Astrocyte (in vitro differentiated cells and primary cell): ENCODE measurements around the gene RAD51B. TPM values are rescaled to one million over a fixed set of nuclear protein-coding genes. Genes with fewer than 3 reads are reported as not detected.
A peak's percentile ranks its signal among the peaks of the same experiment; 100 is the strongest.

Experiments used
- DNase-seq: peaks from one replicate; pipeline ENCODE4 v3.0.0-alpha.2; 2010; ENCODE audit warnings: low read depth
- FAIRE-seq: peaks from 2 replicates; lab custom pipeline; 2011; peaks lifted over from hg19 to GRCh38; lab: Jason Lieb, UNC
- H2AFZ ChIP-seq: 2 replicates; pipeline ENCODE4 v1.6.0; 2012; ENCODE audit warnings: low read depth, low read length, inconsistent platforms
- H3K27ac ChIP-seq: 2 replicates; pipeline ENCODE4 v1.5.1; 2011; ENCODE audit warnings: low read depth, low read length, inconsistent platforms
- H3K27me3 ChIP-seq: 2 replicates; pipeline ENCODE4 v1.6.0; 2011; ENCODE audit warnings: low read length, inconsistent platforms; ENCODE audit not compliant: insufficient read depth
- H3K36me3 ChIP-seq: 2 replicates; pipeline ENCODE4 v1.5.1; 2011; ENCODE audit warnings: low read length, inconsistent platforms; ENCODE audit not compliant: insufficient read depth
- H3K4me1 ChIP-seq: 2 replicates; pipeline ENCODE4 v1.5.1; 2011; ENCODE audit warnings: low read length, inconsistent platforms; ENCODE audit not compliant: insufficient read depth
- H3K4me2 ChIP-seq: 2 replicates; pipeline ENCODE4 v1.6.0; 2012; ENCODE audit warnings: low read length, inconsistent platforms
- H3K4me3 ChIP-seq: 2 replicates; pipeline ENCODE4 v1.5.1; 2011; ENCODE audit warnings: low read depth, mild to moderate bottlenecking, low read length, inconsistent platforms; ENCODE audit not compliant: insufficient read depth
- H3K79me2 ChIP-seq: 2 replicates; pipeline ENCODE4 v1.6.0; 2012; ENCODE audit warnings: mild to moderate bottlenecking, low read length, inconsistent platforms; ENCODE audit not compliant: insufficient read depth
- H3K9ac ChIP-seq: 2 replicates; pipeline ENCODE4 v1.6.0; 2012; ENCODE audit warnings: mild to moderate bottlenecking, low read length, inconsistent platforms
- H3K9me3 ChIP-seq: 2 replicates; pipeline ENCODE4 v1.5.1; 2012; ENCODE audit warnings: low read depth, mild to moderate bottlenecking, low read length, inconsistent platforms; ENCODE audit not compliant: insufficient read depth
- H4K20me1 ChIP-seq: 2 replicates; pipeline ENCODE4 v1.6.0; 2012; ENCODE audit warnings: low read length, inconsistent platforms; ENCODE audit not compliant: insufficient read depth
- H3K27ac Mint-ChIP-seq: one replicate; pipeline ENCODE4 v1.8.0; 2021; ENCODE audit warnings: mild to moderate bottlenecking, mixed read lengths; ENCODE audit not compliant: unreplicated experiment
- H3K27me3 Mint-ChIP-seq: one replicate; pipeline ENCODE4 v1.8.0; 2021; ENCODE audit warnings: low read depth, mixed read lengths; ENCODE audit not compliant: unreplicated experiment
- H3K36me3 Mint-ChIP-seq: one replicate; pipeline ENCODE4 v1.8.0; 2021; ENCODE audit warnings: low read depth, mixed read lengths; ENCODE audit not compliant: unreplicated experiment
- H3K4me1 Mint-ChIP-seq: one replicate; pipeline ENCODE4 v1.8.0; 2021; ENCODE audit warnings: low read depth, mixed read lengths; ENCODE audit not compliant: unreplicated experiment
- H3K4me3 Mint-ChIP-seq: one replicate; pipeline ENCODE4 v1.8.0; 2021; ENCODE audit warnings: mild to moderate bottlenecking, moderate library complexity, mixed read lengths; ENCODE audit not compliant: unreplicated experiment
- H3K9me3 Mint-ChIP-seq: one replicate; pipeline ENCODE4 v1.8.0; 2021; ENCODE audit warnings: mild to moderate bottlenecking, mixed read lengths; ENCODE audit not compliant: unreplicated experiment
- EZH2 ChIP-seq: IDR thresholded peaks from 2 replicates; pipeline ENCODE4 v1.6.1; 2012; ENCODE audit warnings: mild to moderate bottlenecking, low read length, inconsistent platforms; ENCODE audit not compliant: insufficient read depth
- total RNA-seq: library from RNA; stranded (reverse); gene quantifications from 2 replicates; pipeline ENCODE4 v1.2.1, GENCODE V29; 2021
- TF ChIP-seq, protein P1 (sequence below): IDR thresholded peaks from 2 replicates; pipeline ENCODE4 v1.5.1; 2011; ENCODE audit warnings: low read depth, mild to moderate bottlenecking, inconsistent platforms, low read length, moderate library complexity; ENCODE audit not compliant: insufficient read depth

The RAD51B gene
- total RNA-seq, 1 donor from 2014 or later: 10.8 TPM

DNA sequence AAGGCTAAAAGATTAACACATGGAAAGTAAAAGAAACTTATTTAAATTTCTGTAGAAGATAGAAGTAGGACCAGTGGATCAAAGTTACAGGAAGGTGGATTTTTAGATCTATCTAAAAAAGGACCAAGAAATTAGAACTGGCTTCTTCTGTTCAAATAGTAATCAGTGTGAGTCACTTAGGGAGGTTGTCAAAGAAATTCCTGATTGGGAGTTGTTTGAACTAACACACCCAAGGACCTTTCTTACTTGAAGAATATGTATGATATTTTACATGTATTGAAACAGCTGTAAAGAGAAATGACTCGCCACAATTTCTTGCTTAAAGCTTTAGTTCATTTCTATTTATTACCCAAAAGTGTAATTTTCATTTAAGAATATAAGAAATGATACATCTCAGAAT is 256.9 kb downstream of the RAD51B start:
- Mint-ChIP-seq H3K9me3 (peaks cover 10% of the 10 kb centered on the region), H3K4me3 (no peak overlapping the region), H3K27ac (no peak overlapping the region), H3K27me3 (no peaks in the 10 kb centered on the region), H3K36me3 (peaks cover 3% of the 10 kb centered on the region), H3K4me1 (peaks cover 6% of the 10 kb centered on the region)
- Histone ChIP-seq H3K27me3 (no peaks in the 10 kb centered on the region), H3K9ac (no peak overlapping the region), H2AFZ (no peak overlapping the region), H3K4me3 (no peak overlapping the region), H3K4me1 (no peaks in the 10 kb centered on the region), H3K79me2 (no peaks in the 10 kb centered on the region), H3K27ac (no peak overlapping the region), H3K9me3 (no peaks in the 10 kb centered on the region), H3K4me2 (no peak overlapping the region), H3K36me3 (no peaks in the 10 kb centered on the region), H4K20me1 (no peaks in the 10 kb centered on the region)
- peak; percentile 57 for DNase-seq
- TF ChIP-seq, protein P1, sequence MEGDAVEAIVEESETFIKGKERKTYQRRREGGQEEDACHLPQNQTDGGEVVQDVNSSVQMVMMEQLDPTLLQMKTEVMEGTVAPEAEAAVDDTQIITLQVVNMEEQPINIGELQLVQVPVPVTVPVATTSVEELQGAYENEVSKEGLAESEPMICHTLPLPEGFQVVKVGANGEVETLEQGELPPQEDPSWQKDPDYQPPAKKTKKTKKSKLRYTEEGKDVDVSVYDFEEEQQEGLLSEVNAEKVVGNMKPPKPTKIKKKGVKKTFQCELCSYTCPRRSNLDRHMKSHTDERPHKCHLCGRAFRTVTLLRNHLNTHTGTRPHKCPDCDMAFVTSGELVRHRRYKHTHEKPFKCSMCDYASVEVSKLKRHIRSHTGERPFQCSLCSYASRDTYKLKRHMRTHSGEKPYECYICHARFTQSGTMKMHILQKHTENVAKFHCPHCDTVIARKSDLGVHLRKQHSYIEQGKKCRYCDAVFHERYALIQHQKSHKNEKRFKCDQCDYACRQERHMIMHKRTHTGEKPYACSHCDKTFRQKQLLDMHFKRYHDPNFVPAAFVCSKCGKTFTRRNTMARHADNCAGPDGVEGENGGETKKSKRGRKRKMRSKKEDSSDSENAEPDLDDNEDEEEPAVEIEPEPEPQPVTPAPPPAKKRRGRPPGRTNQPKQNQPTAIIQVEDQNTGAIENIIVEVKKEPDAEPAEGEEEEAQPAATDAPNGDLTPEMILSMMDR: no peak
- TF ChIP-seq EZH2: no peak
- FAIRE-seq: no peak

DNA sequence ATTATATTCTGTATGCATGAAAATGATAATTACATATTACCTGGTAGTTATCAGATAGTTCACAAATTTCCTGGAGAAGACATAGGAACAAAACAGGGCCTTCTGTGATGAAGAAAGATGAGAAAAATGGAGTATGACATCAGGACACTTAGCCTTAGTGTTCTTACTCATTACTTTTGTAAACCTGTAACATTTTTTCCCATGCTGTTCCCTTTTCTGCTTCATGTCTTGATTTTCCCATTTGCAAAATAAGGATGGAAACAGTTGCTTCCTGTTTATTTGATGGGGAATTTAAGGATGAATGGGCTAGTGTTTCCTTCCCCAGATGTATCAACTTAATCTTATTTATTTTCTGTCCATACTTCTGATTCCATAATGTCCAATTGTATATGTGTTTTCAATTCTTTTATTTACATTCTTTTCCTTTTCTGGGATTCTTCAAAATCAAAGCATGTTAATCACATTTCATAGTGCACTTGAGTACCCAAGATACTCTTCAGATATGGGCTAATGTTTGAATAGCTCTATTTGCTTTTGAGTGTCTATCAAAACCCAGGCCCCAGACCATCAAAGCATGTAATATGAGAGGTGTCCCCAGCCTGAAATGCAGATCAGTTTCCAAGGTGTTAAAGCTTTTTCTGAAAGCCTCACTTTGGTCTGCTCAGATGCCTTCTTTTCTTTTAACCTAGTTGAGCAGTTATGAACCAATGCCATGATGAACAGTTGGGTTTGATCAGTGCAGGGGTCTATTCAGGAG is 260.5 kb downstream of the RAD51B start:
- H3K27ac ChIP-seq: no peak overlapping the region
- H3K4me3 Mint-ChIP-seq: no peak overlapping the region
- H3K9me3 Mint-ChIP-seq: no peaks in the 10 kb centered on the region
- no peaks in the 10 kb centered on the region for H3K27me3 Mint-ChIP-seq
- no peak overlapping the region for H3K4me2 ChIP-seq
- no peak for DNase-seq
- H3K9ac ChIP-seq: no peak overlapping the region
- no peaks in the 10 kb centered on the region for H3K9me3 ChIP-seq
- no peaks in the 10 kb centered on the region for H4K20me1 ChIP-seq
- H3K36me3 Mint-ChIP-seq: no peaks in the 10 kb centered on the region
- H3K27ac Mint-ChIP-seq: no peak overlapping the region
- no peaks in the 10 kb centered on the region for H3K4me1 ChIP-seq
- no peaks in the 10 kb centered on the region for H3K27me3 ChIP-seq
- no peak overlapping the region for H2AFZ ChIP-seq
- TF ChIP-seq, protein P1: no peak
- TF ChIP-seq EZH2: no peak
- H3K4me1 Mint-ChIP-seq: peaks cover 13% of the 10 kb centered on the region
- no peak for FAIRE-seq
- no peaks in the 10 kb centered on the region for H3K79me2 ChIP-seq
- no peaks in the 10 kb centered on the region for H3K36me3 ChIP-seq
- H3K4me3 ChIP-seq: no peak overlapping the region

DNA sequence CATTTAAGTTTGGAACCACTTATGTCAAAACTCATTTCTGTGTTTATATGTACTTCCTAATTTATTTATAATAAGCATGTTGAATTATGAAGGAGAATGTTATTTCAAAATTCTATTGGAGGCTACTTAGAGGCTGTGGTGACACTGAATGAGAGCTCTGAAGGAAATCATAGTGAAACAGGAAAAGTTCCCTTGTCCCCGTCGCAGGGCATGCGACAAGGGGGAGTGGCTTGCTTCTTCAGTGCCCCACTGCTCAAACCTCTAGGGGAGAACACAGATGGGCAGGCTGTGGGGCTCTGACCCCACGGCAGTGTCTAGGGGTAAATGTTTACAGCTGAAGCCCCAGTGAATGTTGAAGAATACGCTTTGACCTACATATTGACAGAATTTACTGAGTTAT is 261.9 kb downstream of the RAD51B start:
- TF ChIP-seq, protein P1: no peak
- Mint-ChIP-seq H3K27me3 (no peaks in the 10 kb centered on the region), H3K36me3 (no peaks in the 10 kb centered on the region)

More for the DNA sequence above, 261.9 kb downstream of the RAD51B start:
- no peaks in the 10 kb centered on the region for H3K36me3 ChIP-seq
- no peak overlapping the region for H2AFZ ChIP-seq
- H4K20me1 ChIP-seq: no peaks in the 10 kb centered on the region
- no peak overlapping the region for H3K9ac ChIP-seq
- no peak overlapping the region for H3K4me3 ChIP-seq
- H3K4me1 Mint-ChIP-seq: peaks cover 15% of the 10 kb centered on the region
- no peak overlapping the region for H3K27ac ChIP-seq
- FAIRE-seq (no peak), DNase-seq (no peak)
- no peaks in the 10 kb centered on the region for H3K9me3 ChIP-seq
- no peak overlapping the region for H3K27ac Mint-ChIP-seq
- no peaks in the 10 kb centered on the region for H3K4me1 ChIP-seq
- H3K4me3 Mint-ChIP-seq: no peak overlapping the region
- H3K4me2 ChIP-seq: no peak overlapping the region
- H3K9me3 Mint-ChIP-seq: no peaks in the 10 kb centered on the region
- H3K79me2 ChIP-seq: no peaks in the 10 kb centered on the region
- H3K27me3 ChIP-seq: no peaks in the 10 kb centered on the region
